Omental fat pad (tissue), 4 donors: Measurements from ENCODE around the gene STK4. TPM values are rescaled to one million over a fixed set of nuclear protein-coding genes. Genes with fewer than 3 reads are reported as not detected.

ENCODE experiments used
- ATAC-seq: fragments of 150-250 bp; one replicate; pipeline ENCODE4 v1.9.1; 2016; ENCODE audit warnings: mild to moderate bottlenecking, moderate library complexity; ENCODE audit not compliant: low FRiP score
- DNase-seq: peaks from one replicate; pipeline ENCODE4 v3.0.0-alpha.2; 2019; ENCODE audit warnings: low spot score
- CTCF ChIP-seq, 3 donors: fragments of 450-650 bp; IDR thresholded peaks; one replicate each; pipeline ENCODE4 v1.5.1; 2016 to 2017; ENCODE audit warnings: antibody characterized with exemption in 3 of 3, mild to moderate bottlenecking in 3 of 3, moderate library complexity in 2 of 3
- total RNA-seq, 4 donors: library from RNA; depleted of rRNA; stranded (reverse); fragments of >200 nt; gene quantifications; one replicate each; pipeline ENCODE4 v1.1.0, GENCODE V29; 2016

Gene STK4
- total RNA-seq, 4 donors from 2014 or later, result 26.4 to 51.9 (median 38.6) TPM

GRCh38 chr20:44981736-44982406 is 15.6 kb downstream of the STK4 start:
- ATAC-seq, result no peak

GRCh38 chr20:44983093-44983674 is 16.9 kb downstream of the STK4 start:
- DNase-seq, result no peak
- no peak for ATAC-seq
- TF ChIP-seq CTCF (IDR thresholded peaks at IDR 0.05), result no peak

More at GRCh38 chr20:44981736-44982406, 15.6 kb downstream of the STK4 start:
- TF ChIP-seq CTCF (IDR thresholded peaks at IDR 0.05), result no peak
- DNase-seq, result no peak

- DNase-seq (no peak), ATAC-seq (no peak)
- no peak for TF ChIP-seq CTCF (IDR thresholded peaks at IDR 0.05)
Measured at GRCh38 chr20:44988631-44989171, 22.4 kb downstream of the STK4 start.

- DNase-seq (no peak), ATAC-seq (peak; percentile 37)
- no peak for TF ChIP-seq CTCF (IDR thresholded peaks at IDR 0.05)
Measured at GRCh38 chr20:44990425-44990824, 24.1 kb downstream of the STK4 start.

GRCh38 chr20:44990957-44991356 is 24.6 kb downstream of the STK4 start:
- ATAC-seq (no peak), DNase-seq (no peak)
- TF ChIP-seq CTCF (IDR thresholded peaks at IDR 0.05), result no peak

GRCh38 chr20:44993343-44993742 is 27.0 kb downstream of the STK4 start:
- no peak for ATAC-seq
- no peak for DNase-seq
- no peak for TF ChIP-seq CTCF (IDR thresholded peaks at IDR 0.05)

- ATAC-seq (no peak), DNase-seq (no peak)
Measured at GRCh38 chr20:44997171-44997570, 30.9 kb downstream of the STK4 start.

More at GRCh38 chr20:44997171-44997570, 30.9 kb downstream of the STK4 start:
- no peak for TF ChIP-seq CTCF (IDR thresholded peaks at IDR 0.05)
